NCI-H526 (cell line): Measurements from ENCODE around the gene CELF2.
A peak's percentile ranks its signal among the peaks of the same experiment; 100 is the strongest.
"Not testable (repeated sequence)": the region's sequence is repeated elsewhere in the genome, so short reads cannot be mapped to it uniquely, and the experiment has no call there.

Experiments used
- DNase-seq, 2 experiments: peaks; one replicate each; lab custom pipeline; 2025; lab: John Stamatoyannopoulos, UW

CELF2 gene

DNA sequence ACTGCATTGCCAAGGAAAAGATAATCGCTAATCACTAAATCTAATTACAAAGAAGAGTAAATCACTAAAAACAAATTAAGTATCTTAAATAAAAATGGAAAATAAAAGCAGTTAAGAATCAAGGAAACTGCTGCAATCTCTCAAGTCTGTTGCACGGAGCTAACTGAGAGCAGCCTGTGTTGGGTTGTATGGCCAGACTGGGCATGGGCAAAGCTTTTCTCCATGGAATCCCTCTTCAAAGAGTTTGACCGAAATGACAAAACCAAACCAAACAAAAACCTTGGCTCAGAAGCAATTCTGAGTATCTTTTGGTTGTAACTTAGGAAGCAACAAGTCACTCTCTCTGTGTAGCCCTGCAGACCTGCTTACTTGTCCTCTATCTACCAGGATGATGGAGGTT lies 78.8 kb downstream of the CELF2 start:
- DNase-seq, result no peak

DNA sequence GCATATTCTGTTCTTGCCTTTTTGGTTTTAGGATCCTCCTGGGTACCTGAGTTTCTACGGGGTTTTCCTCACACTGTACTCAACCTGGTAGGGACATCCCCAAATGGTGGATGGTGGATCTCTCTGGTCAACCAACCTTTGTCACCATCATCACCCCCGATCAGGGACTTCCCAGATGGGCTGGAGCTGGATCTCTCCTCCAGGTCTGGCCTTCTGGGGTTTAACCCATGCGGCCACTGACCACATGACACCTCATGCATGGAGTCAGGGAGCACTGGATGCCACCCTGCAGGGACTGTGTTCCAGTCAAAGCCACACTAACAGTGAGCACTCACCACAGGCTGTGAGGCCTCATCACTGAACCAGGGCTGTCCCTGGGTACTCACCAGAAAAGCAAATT lies 80.0 kb downstream of the CELF2 start:
- DNase-seq, result no peak

- no peak for DNase-seq
These were observed 81.0 kb downstream of the CELF2 start for GRCh38 chr10:11098666-11099065.

GRCh38 chr10:11104772-11105675 lies 87.4 kb downstream of the CELF2 start:
- no peak for DNase-seq

DNA sequence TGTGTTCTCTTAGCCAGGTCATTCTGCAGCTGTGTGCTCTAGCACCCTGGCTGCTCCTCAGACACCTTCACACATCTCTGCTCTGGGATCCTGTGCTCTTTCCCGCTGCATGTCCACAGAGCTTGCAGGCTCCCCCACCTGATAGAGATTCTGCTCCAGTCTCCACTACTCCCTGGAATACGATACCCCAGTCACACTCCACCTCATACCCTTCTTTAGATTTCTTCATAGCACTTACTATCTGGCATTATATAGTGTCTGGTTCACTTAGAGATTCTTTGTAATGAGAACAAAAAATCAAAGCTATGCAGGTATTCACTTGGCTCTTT lies 88.0 kb downstream of the CELF2 start:
- DNase-seq, result no peak

DNA sequence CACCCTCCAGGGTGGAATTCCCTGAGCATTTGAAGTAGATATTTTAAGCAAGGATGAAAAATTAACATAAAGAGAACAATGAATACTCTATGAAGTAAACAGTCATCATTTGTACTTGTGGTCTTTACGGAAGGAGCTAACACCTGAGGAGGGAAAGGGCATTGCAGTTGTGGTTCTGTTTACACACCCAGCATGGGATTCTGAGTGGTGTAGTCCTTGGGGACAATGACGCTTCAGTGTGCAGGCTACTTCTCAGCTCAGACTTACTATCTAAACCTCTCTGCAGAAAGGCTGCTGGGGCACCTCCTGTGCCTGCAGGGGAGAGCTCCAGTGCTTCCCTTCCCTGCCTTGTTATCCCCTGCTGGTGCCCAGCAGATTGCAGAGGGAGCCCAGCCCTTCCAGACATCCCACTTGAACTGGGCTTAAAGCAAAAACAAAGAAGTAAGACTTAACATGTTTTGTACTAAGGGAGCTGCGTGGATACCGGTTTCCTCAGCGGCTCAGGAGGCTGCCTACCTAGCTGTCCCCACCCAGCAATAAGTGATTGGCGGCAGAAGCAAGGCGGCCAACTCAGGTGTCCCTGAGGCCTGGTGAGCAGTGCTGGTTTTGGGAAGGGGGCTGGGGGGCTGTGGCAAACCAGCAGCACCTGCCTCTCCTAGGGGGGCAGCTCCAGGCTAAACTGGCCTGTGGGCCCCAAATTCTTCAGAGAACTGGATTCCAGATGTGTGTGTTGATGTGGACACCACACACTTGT lies 89.1 kb downstream of the CELF2 start:
- peak in 1 of 2 experiments; percentile 5 for DNase-seq

- no peak for DNase-seq
These were observed 90.3 kb downstream of the CELF2 start for GRCh38 chr10:11107948-11108347.

DNA sequence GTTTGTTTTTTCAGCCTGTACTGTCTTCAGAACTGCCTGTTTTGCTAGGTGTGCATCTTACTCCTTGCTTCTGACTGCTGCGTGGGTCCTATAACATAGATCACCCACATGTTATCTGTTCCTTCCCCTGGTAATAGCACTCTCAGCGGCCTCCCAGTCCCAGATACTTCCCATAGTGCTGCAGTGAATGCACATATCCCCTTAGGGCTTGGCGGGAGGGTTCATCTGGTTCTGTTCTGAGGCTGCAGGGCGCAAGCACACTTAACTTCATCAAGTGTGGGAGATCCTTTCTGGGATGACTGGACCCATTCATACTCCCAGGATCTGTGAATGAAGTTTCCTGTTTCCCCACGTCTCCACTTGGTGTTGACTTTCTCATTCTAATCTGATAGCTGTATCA lies 90.7 kb downstream of the CELF2 start:
- DNase-seq, result no peak

DNA sequence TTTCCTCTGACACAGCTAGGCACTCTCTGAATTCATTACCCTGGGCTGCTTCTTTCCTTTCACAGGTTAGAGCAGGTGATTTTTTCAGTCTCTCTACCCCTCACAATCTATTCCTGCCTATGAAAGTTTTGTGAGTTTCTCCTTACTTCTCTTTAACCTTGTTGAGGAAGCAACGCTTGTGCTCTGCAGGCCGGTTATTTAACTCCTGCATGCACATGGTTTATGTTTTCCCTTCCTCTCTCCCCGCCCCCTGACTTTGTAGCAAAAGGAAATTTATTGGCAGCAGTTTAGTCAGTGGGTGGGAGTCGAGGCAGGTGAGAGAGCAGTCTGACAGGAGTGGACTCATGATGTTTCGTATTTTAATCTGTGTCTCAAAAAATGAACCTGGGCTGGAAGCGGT lies 91.9 kb downstream of the CELF2 start:
- no peak for DNase-seq

DNA sequence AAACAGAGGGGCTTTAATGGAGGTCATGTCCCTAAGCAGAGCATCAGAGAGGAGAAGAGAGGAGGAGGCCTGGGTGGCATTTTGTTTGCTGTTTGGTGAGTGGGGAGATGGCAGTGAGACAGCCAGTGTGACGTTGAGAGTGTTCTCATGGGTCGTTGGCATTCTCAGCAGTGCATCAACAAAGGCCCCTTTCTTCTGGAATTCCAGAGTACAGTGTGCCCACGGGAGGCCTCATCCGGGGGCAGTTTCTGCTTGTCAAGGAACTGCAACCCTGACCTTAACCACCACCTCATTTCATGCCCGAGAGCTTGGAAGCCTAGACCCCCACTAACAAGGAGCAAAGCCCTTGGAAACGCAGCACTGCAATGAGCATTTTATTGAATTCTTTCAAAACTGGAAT lies 92.9 kb downstream of the CELF2 start:
- peak in 1 of 2 experiments; percentile 14 for DNase-seq

DNA sequence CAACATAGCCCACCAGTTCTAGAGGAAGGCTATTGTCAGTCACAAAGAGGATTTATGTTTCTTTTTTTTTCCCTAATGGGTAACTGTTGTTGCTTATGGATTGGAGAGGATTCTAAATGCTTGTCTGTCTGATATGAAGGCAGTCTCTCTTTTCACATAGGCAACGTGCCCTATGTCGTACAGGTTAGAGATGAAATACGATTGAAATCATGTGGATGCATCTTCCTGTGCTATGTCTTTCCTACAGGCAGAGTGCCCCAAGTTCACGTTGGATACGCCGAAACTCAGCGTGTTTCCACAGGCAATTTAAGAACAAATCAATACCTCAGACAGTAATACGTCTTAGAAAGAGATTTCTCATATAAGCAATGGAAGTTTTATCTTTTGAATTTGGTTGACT lies 93.8 kb downstream of the CELF2 start:
- DNase-seq, result no peak

GRCh38 chr10:11112718-11113117 lies 95.0 kb downstream of the CELF2 start:
- DNase-seq, result no peak

GRCh38 chr10:11113156-11113555 lies 95.5 kb downstream of the CELF2 start:
- DNase-seq, result no peak

GRCh38 chr10:11114269-11114668 lies 96.6 kb downstream of the CELF2 start:
- no peak for DNase-seq

GRCh38 chr10:11115337-11115736 lies 97.7 kb downstream of the CELF2 start:
- no peak for DNase-seq

- no peak for DNase-seq
These were observed 98.7 kb downstream of the CELF2 start for GRCh38 chr10:11116361-11116760.

GRCh38 chr10:11116817-11117216 lies 99.1 kb downstream of the CELF2 start:
- no peak for DNase-seq

GRCh38 chr10:11118686-11119085 lies 101.0 kb downstream of the CELF2 start:
- DNase-seq, result no peak

GRCh38 chr10:11119843-11120242 lies 102.2 kb downstream of the CELF2 start:
- DNase-seq, result peak in 1 of 2 experiments; percentile 30

DNA sequence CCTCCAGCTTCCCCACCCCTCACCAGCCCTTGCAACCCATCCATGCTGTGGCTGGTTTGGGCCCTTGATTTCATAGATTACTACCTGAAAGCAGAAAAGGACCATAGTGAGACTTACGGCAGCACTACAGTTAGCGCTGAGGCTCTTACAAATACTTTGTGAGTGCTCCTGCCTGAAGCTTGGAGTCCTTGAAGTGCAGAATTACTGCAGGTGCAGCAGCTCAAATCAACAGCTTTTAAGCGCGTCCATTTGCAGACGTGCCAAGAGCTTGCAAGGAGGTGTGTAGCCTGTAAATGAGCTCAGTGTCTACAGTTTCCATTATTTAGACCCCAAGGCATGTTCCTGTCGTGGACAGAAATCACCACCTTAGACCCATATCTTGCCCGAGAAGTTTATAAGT lies 103.0 kb downstream of the CELF2 start:
- DNase-seq, result no peak

DNA sequence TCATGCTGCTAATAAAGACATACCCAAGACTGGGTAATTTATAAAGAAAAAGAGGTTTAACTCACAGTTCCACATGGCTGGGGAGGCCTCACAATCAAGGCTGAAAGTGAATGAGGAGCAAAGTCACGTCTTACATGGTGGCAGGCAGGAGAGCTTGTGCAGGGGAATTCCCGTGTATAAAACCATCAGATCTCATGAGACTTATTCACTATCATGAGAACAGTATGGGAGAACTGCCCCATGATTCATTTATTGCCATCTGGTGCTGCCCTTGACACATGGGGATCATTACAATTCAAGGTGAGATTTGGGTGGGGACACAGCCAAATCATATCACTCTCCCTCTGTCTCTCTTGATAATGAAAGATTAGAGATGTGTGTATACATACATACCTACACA lies 106.2 kb downstream of the CELF2 start:
- not testable (repeated sequence) for DNase-seq

- no peak for DNase-seq
These were observed 107.3 kb downstream of the CELF2 start for GRCh38 chr10:11125004-11125403.

DNA sequence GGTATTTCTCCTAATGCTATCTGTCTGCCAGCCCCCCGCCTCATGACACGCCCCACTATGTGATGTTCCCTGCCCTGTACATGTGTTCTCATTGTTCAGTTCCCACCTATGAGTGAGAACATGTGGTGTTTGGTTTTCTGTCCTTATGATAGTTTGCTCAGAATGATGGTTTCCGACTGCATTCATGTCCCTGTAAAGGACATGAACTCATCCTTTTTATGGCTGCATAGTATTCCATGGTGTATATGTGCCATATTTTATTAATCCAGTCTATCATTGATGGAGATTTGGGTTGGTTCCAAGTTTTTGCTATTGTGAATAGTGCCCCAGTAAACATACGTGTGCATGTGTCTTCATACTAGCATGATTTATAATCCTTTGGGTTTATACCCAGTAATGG lies 109.3 kb downstream of the CELF2 start:
- DNase-seq, result not testable (repeated sequence)
